Progenitor cell of endocrine pancreas (in vitro differentiated cells): Measurements from ENCODE around the gene TLL2. TPM values are rescaled to one million over a fixed set of nuclear protein-coding genes. Genes with fewer than 3 reads are reported as not detected.

ENCODE experiments used
- DNase-seq: peaks from one replicate; pipeline ENCODE4 v3.0.0; 2021; ENCODE audit warnings: low spot score; ENCODE audit not compliant: unreplicated experiment
- H3K27ac Mint-ChIP-seq: 2 replicates; pipeline ENCODE4 v1.8.0; 2021; ENCODE audit warnings: mild to moderate bottlenecking, moderate library complexity, mixed read lengths
- H3K27me3 Mint-ChIP-seq: 2 replicates; pipeline ENCODE4 v1.8.0; 2021; ENCODE audit warnings: mixed read lengths
- H3K36me3 Mint-ChIP-seq: 2 replicates; pipeline ENCODE4 v1.8.0; 2022; ENCODE audit warnings: mixed read lengths; ENCODE audit not compliant: insufficient read depth
- H3K4me1 Mint-ChIP-seq: 2 replicates; pipeline ENCODE4 v1.8.0; 2021; ENCODE audit warnings: low read depth, mixed read lengths
- H3K4me3 Mint-ChIP-seq: 2 replicates; pipeline ENCODE4 v1.8.0; 2021; ENCODE audit warnings: low read depth, mild to moderate bottlenecking, moderate library complexity, mixed read lengths
- H3K9me3 Mint-ChIP-seq: 2 replicates; pipeline ENCODE4 v1.8.0; 2021; ENCODE audit warnings: low read depth, mixed read lengths
- CTCF ChIP-seq: fragments of 200-600 bp; sonication (generic); IDR thresholded peaks from one replicate; pipeline ENCODE4 v1.5.0; 2021; ENCODE audit warnings: antibody characterized with exemption, mild to moderate bottlenecking; ENCODE audit not compliant: unreplicated experiment
- total RNA-seq: library from RNA; stranded (reverse); gene quantifications from 2 replicates; pipeline ENCODE4 v1.2.1, GENCODE V29; 2021

Gene TLL2
- total RNA-seq, 1 donor from 2014 or later: 0.60 TPM

DNA sequence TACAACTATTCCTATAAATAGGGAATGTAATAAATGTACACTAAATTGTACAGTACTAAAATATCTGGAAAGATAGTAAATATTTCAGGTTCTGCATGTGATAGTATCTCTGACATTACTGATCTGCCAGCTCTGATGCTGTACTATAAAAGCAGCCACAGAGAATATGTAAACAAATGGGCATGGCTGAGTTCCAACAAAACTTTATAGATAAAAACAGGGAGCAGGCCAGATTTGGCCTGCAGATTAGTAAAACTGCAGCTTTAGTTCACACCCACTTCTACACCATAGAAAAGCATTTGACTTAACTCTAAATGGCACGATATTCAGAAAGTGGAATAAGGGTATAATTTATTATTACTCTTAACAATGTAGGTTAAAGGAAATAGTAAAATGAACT, 18.8 kb upstream of the TLL2 start:
- H3K4me3 Mint-ChIP-seq: no peak overlapping the region
- no peaks in the 10 kb centered on the region for H3K9me3 Mint-ChIP-seq
- no peak for DNase-seq
- H3K27ac Mint-ChIP-seq: no peak overlapping the region
- TF ChIP-seq CTCF: no peak
- H3K4me1 Mint-ChIP-seq: peaks cover 9% of the 10 kb centered on the region
- H3K36me3 Mint-ChIP-seq: peaks cover 12% of the 10 kb centered on the region
- H3K27me3 Mint-ChIP-seq: no peaks in the 10 kb centered on the region

- H3K36me3 Mint-ChIP-seq: peaks cover 12% of the 10 kb centered on the region
- H3K4me3 Mint-ChIP-seq: no peak overlapping the region
- no peak overlapping the region for H3K27ac Mint-ChIP-seq
- no peak for DNase-seq
- H3K9me3 Mint-ChIP-seq: no peaks in the 10 kb centered on the region
- no peak for TF ChIP-seq CTCF
- H3K27me3 Mint-ChIP-seq: no peaks in the 10 kb centered on the region
- peaks cover 6% of the 10 kb centered on the region for H3K4me1 Mint-ChIP-seq
Observed at GRCh38 chr10:96529634-96530279, 16.0 kb upstream of the TLL2 start.

DNA sequence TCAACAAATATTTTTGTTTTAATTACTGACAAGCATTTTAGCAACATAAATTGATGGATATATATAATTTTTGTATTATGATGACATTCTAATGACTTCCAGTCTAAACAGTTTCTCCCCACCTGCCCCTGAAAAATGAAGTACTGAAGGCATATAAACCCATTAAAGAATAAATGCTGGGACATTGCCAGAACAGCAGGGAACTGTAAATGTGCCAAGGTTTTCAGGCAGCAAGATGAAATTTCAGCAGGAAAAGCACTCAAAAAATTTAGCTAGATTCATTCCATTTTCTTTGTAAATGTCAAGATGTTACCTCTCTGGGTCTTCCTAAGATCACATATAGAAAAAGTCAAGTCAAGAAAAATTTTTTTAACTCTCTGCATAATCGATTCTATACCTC, 11.0 kb upstream of the TLL2 start:
- Mint-ChIP-seq H3K27ac (no peak overlapping the region), H3K36me3 (peaks cover 15% of the 10 kb centered on the region)

GRCh38 chr10:96517284-96517683, 3.6 kb upstream of the TLL2 start:
- Mint-ChIP-seq H3K27me3 (peaks cover 33% of the 10 kb centered on the region), H3K4me1 (peaks cover 13% of the 10 kb centered on the region), H3K36me3 (peaks cover 10% of the 10 kb centered on the region), H3K9me3 (no peaks in the 10 kb centered on the region), H3K4me3 (no peak overlapping the region), H3K27ac (no peak overlapping the region)
- DNase-seq: no peak
- no peak for TF ChIP-seq CTCF

More for the DNA sequence above, 11.0 kb upstream of the TLL2 start:
- Mint-ChIP-seq H3K9me3 (no peaks in the 10 kb centered on the region), H3K4me1 (peaks cover 9% of the 10 kb centered on the region), H3K4me3 (no peak overlapping the region), H3K27me3 (no peaks in the 10 kb centered on the region)
- DNase-seq: no peak
- TF ChIP-seq CTCF: no peak

GRCh38 chr10:96516337-96516736, 2.6 kb upstream of the TLL2 start:
- H3K27me3 Mint-ChIP-seq: peaks cover 42% of the 10 kb centered on the region
- H3K36me3 Mint-ChIP-seq: peaks cover 7% of the 10 kb centered on the region
- TF ChIP-seq CTCF: no peak
- peaks cover 12% of the 10 kb centered on the region for H3K4me1 Mint-ChIP-seq
- no peaks in the 10 kb centered on the region for H3K9me3 Mint-ChIP-seq
- no peak overlapping the region for H3K4me3 Mint-ChIP-seq
- no peak overlapping the region for H3K27ac Mint-ChIP-seq
- DNase-seq: no peak
